Activated CD8-positive, alpha-beta memory T cell treated with anti-CD3 and anti-CD28 coated beads, Interleukin-2, amount 50 U/mL, for 1 hour (primary cell): ENCODE results near the gene LIG1.

Experiments
- DNase-seq: peaks from one replicate; pipeline ENCODE4 v3.0.0-alpha.2; 2020; ENCODE audit errors: extremely low read depth

LIG1 gene

DNA sequence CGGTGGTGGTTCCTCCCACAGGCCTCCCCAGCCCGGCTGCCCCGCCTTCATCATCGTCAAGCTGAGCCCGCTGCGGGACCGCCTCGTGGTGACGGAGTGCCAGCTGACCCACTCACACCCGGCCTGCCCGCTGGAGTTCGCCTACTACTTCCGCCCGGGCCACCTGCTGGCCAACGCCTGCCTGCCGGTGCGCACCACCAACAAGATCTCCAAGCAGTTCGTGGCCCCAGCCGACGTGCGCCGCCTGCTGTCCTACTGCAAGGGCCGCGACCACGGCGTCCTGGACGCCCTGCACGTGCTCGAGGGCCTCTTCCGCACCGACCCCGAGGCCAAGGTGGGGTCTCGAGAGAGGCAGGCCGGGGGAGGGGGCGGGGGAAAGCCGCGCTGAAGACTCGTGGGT lies 12.3 kb upstream of the LIG1 start:
- no peak for DNase-seq

DNA sequence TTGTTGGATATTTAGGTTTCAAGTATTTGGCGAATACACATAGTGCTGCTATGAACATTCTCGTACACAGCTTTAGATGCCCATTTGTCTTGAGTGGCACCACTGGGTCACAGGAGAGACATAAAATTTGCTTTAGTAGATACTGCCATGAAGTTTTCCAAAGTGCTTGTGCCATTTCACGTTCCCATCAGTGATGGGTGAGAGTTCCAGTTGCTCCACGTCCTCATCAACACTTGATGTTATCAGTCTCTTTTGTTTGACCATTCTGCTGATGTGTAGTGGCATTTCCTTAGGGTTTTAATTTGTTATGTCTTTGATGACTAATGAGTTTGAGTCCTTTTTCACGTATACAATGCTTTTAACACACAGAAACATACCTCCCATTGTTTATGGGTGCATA lies 11.4 kb upstream of the LIG1 start:
- no peak for DNase-seq

DNA sequence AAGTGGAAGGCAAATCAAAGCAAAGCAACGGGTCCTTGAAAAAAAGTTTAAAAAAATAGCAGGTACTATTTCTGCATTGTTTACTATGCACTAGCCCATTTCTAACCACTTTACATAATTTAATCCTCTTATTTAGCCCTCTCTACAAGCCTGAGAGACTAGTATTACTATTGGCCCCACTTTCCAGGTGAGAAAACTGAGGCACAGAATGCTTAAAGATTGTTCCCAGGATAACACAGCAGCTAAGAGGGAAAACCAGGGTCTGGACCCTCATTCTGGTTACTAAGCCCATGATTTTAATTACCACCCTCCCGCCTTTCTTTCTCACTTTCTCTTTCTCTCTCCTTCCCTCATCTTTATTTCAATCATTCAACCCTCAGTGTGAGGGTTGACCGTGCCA lies 6.1 kb upstream of the LIG1 start:
- DNase-seq = no peak

DNA sequence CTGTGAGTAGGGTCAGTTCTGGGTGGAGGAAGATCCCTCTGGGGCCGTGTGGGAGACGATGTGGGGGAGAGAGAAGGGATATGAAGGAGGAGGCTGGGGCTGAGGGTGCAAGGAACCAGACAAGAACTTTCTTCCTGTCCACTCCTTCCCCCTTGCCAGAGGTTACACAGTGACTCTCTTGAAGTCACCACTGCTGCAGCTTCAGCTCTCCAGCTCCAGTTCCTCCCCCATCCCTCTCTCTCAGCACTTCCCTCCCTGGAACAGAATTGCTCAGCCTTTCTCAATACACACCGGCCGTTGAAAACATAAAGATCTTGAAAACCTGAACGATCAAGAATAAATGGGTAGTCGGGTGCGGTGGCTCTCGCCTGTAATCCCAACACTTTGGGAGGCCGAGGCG lies 5.4 kb upstream of the LIG1 start:
- DNase-seq = no peak

DNA sequence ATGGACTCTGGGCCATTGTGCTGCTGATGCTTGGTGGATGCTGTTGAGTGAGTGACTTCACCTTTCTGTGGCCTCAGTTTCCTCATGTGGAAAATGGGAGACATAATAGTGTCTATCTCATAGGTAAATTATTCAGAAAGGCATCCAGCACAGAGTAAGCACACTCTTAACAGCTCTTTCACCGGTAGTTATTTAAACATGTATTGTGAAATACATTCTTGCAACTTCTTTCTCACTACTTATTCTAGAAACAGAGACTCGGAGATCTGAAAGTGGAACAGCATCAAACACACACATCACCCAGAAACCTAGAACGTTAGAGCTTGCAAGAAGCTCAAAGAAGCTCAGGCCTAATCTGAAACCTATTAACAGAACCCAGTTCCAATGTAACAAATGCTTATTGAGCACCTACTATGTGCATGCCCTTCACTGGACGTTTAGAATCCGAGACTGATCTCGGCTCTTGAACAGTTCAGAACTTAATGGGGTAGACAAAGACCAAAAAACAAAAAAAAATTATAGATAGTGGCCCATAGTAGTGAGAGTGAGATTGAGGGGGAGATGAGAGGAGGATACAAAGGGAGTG lies 4.4 kb upstream of the LIG1 start:
- no peak for DNase-seq

DNA sequence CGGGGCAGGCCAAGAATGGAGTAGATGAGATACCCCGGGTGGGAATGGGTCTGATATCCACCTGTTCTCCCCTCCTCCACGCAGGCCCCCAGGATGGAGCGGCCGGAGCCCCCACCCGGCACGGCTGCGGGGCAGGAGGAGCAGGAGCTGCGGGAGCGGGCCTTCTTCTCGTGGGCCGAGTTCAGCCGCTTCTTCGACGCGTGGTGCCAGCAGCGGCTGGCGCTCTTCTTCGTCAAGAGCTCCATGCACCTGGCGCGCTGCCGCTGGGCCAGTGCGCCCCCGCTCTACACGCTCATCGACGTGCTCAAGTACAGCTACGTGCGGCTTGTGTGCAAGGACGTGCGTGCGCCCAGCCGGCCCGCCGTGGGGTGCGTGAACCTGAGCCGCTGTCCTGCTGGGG lies 1.6 kb upstream of the LIG1 start:
- DNase-seq = no peak

DNA sequence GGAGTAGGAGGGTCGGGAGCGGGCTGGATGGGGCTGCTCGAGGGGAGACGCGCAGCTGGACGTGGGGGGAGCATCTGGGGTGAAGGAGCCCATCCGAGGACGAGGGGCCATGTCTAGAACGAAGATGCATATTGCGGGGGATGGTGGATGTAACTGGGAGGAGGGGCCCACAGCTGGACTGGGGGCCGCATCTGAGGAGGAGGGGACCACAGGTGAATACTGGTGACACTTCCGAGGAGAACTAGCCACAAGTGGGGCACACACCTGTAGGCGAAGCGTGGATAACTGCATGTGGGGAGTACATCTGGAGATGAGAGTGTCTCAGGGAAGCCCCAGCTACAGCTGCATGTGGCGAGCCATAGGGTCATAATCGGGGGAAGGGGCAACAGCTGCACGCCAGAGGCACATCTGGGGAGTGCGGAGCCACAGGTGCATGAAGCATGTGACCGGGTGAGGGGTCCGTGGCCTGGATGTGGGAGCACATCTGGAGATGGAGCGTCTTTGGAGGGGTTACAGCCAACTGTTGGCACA lies 738 bp upstream of the LIG1 start:
- DNase-seq = no peak

DNA sequence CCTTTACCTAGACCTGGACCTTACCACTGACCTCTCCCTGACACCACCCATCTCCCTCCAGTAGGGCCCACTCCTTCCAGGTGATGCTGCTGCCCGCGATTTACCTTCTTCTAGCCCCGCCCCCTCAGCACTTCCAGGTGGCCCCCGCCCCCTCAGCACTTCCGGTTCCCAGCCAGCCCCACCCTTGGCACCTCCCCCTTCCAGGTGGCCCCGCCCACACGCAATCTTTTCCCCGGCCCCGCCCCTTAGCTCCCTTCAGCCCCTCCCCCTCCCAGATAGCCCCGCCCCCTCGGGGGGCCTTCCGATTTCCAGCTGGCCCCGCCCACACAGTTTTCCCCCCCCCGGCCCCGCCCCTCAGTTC lies 586 bp downstream of the LIG1 start:
- peak; percentile 81 for DNase-seq

DNA sequence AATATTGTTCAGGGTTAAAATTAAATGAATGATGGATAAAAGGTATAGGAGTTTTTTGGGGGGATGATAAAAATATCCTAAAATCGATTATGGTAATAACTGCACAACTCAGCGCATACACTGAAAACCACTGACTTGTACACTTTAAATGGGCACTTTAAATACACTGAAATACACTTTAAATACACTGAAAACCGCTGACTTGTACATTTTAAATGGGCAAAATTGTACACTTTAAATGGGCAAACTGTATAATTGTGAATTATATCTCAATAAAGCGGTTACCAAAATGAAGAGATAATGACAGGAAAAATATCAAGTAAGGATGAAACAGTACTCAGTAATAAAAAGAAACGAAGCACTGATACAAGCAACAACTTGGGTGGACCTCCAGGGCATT lies 1.5 kb downstream of the LIG1 start:
- DNase-seq = no peak

DNA sequence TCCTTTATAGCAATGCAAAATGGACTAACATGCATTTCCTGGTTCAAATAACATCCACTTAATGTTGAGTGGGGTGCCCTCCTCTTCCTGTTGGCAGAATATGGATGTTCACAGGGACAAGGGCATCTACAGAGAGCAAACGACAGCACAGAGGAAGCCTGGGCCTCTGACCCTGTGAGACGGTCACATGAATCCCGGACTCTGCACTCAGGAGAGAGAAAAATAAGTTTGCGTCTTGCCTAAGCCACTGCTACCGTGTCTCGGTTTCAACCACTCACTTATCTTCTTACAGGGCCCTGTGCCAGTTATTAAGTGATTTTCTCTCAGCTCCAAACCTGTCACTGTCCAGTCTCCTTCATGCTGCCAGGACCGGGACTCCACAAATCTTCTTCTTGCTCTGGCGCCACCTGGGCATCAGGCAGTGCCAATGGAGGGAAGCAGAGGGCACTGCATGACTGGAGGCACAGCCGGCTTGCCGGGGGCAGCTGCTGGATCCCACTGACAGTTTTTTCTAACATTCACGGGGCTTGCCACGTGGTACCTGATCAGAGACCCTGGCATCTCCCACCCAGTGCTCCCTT lies 11.8 kb downstream of the LIG1 start:
- DNase-seq = no peak

DNA sequence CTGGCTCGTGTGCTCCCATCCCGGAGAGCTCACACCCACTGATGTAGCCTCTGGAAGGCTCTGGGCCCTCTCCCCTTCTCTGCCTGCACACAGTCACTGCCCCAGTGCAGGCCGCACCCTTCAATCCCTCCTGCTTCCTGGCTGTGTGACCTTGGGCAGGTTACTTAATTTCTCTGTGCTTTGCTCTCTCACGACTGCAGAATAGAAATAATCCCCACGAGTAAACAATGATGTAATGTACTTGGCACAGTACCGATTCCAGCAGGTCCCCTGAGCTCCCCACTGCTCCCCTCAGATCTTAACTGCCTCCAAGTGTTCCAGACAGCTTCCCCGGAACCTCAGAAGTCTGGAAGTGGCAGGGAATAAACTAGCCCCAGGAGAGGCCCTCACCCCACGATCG lies 16.1 kb downstream of the LIG1 start:
- no peak for DNase-seq

DNA sequence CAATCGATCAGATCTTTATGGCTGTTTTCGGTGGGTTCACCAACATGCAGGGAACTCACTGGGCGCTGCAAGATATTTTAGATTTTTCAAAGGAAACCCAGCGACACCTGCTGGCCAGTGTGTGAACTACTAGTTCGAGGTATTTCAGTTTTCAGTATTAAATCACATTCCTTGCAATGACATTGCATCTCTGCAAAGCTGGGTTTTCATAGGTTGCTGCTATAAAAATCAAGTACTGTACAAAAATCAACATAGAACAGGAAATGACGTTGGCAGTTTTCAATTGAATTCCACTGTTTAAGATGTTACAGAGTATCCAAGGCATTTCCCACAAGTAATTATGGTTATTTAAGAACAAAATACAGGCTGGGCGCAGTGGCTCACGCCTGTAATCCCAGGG lies 17.6 kb downstream of the LIG1 start:
- peak; percentile 19 for DNase-seq

DNA sequence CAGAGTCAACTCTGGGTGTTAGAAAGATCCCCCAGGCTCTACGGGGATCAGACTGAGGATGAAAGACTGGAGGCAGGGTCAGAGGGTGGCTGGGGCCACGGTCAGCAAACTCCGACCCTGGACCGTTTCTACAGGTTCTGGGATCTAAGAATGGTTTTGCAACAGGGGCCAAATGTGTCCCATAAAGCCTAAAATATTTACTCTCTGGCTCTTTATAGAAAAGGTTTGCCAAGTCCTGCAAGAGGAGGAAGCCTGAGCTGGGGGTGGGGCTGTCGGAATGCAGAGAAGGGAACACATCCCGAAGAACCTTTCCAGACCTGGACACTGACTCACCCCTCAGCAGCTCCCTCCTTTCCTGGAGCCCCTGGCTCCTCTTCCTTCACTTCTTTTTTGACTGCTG lies 20.7 kb downstream of the LIG1 start:
- DNase-seq = no peak

DNA sequence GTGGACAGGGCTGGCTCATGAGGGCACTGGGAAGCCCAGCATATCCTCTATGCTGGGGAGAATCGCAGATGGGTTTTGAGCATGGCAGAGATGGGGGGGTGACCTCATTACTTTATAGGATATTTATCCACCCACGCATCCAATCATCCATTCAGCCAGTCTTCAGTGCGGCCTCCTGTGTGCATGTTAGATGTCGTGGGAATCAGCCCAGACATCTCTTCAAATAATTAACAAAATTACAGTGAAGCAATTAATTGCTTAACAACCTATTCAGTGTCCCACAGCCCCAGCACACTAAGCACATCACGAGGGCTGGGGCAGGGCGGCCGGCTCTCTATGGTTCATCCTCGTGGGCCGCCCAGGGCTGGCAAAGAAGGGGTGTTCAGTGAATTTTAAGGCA lies 21.6 kb downstream of the LIG1 start:
- DNase-seq = no peak

DNA sequence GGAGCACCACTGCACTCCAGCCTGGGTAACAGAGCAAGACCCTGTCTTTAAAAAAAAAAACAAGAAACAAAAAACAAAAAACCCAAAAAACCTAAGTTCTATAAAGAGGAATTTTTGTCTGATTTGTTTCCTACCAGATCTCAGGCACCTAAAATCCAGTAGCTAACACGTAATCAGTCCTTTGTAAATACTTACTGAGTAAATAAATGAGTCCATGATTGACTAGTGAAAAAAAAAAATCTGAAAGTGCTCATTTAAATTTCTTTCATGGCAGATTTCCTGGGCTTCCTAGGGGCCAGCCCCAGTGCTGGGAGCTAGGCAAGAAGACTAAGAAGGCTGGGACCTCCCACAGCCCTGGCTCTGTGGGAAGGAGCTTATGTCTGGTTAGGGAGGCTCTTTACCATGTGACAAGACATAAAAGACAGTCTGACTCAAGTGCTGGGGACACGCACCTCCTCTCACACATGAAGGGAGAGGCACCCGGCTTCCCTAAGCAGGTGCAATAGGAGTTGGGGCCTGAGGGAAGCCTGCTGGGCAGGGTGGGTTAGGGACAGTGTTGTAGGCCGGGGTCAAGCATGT lies 22.5 kb downstream of the LIG1 start:
- DNase-seq = no peak

DNA sequence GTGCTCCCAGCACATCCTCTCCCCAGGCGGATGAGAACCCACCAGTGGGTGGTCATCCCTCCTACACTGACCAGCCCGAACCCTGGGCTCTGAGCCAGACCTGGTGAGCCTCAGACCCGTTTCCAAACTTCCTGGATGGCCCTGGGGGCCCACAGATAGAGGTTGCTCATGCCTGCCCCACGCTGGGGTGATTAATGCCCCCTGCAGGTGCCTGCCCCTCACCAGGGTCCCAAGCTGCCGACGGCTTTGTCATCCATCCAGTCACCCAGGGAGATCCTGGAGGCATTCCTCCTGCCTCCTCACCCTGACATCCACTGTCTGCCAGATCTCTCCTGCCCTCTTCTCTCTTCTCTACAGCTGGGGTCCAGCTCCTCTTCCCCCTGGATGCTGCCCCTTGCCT lies 31.1 kb downstream of the LIG1 start:
- DNase-seq = no peak

DNA sequence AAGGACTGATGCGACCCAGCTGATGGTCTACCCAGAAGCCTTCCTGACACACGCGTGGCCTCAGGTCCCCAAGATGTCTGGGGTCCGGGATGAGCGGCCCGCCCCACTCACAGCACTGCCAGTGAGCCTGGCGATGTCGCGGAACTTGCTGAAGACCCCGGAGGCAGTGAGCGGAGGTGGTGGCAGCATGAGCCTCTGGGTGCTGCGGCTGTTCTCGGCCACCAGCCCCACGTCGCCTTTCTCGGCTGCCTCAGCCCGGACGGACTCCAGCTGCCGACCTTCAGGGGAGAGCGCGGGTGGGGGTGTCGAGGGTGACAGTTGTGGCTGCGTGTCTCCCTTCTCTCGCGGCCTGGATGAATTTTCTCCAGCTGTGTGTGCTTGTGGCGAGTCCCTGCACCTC lies 32.7 kb downstream of the LIG1 start:
- DNase-seq = no peak

DNA sequence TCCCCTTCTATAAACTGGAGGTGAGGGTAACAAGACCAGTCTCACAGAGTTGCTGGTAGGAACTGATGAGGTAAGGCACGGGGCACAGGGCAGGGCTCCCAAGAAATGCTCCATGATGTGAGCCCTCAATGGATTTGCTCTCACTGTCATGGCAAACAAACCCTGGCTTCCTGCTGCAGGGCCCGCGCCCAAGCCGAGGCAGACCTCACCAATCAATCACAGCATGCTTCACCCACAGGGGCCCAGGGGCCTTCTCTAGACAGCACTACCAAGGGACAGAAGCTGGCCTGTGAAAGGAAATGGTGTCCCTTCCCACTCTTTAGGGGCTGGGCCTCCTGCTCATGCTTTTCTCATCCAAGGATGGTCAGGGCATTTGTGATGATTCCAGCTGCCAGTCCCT lies 33.6 kb downstream of the LIG1 start:
- DNase-seq = no peak

DNA sequence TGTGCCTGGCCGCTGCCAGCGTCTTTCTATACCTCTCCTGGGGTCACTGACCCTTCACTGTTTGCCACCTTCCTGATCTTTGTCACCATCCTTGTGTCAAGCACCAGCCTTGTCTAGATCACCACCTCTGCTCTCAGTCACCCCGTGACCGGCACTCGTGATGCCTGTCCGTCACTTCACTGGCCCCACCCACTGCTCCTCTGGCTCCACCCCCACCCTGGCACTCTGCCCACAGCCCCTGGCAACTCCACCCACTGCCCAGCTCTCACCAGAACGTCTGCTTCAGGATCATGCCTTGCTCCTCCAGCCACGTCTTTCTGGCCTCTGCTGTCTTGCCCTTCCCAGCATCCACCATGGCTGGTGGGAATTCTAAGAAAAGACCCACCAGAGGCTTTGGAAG lies 34.7 kb downstream of the LIG1 start:
- DNase-seq = no peak

DNA sequence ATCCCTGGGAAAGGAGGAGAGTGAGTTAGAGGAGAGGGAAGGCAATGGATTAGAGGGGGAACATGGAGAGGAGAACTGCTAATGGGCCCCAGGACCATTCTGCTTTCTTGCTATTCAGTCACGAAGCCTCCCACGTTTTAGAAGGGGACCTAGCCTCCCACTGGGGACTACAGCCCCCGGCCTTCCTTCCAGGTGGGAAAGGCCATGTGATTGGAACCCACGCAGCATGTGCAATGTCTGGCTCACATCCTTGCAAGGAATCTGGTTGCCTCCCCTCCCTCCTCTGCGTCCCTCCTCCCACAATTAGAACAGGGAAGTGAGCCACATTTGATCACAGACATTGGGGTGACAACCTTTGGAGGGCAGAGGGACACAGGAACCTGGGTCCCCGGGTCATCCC lies 37.0 kb downstream of the LIG1 start:
- DNase-seq = no peak

DNA sequence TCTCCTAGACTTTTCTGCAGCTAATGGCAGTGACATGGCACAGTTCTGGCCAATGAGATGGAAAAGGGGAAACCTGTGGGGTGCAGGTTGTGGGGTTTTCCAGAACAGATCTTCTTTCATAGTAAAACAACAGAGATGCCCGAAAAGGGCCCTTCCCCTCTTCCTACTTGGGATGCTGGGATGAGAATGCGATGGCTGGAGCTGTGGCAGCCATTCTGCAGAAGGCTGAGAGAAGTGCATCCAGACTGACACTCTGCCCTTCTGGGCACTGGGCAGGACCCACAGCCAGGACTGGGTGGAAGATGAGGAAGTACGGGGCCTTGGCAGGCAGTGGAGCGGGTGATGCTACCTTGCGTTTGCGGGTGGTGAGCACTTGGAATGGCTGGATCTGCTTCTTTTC lies 42.6 kb downstream of the LIG1 start:
- no peak for DNase-seq

DNA sequence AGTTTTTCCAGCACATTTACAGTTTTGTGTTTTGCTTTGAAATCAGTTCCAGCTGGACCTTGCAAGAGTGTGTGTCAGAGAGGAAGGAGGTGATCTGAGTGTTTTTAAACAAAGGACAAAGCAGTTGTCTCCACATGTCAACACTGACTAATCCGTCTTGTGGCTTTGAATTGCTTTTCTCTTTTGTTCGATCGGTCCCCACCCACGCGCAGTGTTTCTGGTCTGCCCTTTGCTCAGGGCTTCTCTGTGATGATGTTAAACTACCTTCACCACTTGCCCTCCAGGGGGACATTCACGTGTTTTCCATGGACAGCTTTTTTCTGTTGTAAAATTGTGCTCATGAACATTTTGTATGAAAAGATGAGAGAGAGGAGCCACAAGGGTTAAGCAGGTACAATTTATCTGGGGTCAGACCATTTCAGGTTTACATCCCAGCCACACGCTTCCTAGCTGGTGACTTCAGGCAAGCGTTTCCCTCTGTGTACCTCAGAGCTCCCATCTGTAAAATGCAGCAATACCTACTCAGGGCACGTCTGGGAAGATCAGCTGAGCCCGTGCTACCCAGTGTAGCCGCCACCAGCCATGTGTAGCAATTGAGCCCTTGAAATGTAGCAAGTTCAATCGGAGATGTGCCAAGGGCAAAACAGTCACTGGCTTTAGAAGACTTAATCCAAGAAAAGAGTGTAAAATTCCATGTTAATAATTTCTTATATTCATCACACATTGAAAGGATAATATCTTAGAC lies 46.1 kb downstream of the LIG1 start:
- no peak for DNase-seq

DNA sequence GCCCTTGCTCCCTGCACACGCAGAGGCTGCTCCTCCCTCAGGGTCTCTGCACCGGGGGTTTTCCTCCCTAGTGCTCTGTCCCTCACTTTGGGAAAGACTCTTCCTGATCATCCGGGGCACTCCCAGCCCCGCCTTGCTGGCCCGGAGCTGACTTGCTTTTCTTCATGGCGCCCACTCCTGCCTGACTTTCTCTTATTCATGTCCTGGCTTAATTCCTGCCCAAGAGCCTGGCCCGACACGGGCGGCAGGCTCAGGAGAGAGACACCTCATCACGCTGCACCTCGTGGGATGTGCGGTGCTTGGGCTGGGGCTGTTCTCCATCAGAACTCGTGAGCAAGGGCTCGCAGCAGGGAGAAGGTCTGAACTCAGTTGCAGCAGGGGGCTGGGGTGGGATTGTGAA lies 47.7 kb downstream of the LIG1 start:
- no peak for DNase-seq
